GM23248 (cell line): Measurements from ENCODE around the gene ENTPD5. TPM values are rescaled to one million over a fixed set of nuclear protein-coding genes. Genes with fewer than 3 reads are reported as not detected.
"Not testable (repeated sequence)": the region's sequence is repeated elsewhere in the genome, so short reads cannot be mapped to it uniquely, and the experiment has no call there.

Source experiments
- DNase-seq: peaks from one replicate; pipeline ENCODE4 v3.0.0-alpha.2; 2015
- H2AFZ ChIP-seq: fragments of 200-600 bp; sonication (generic); 2 replicates; pipeline ENCODE4 v1.6.1; 2016; ENCODE audit warnings: antibody characterized with exemption
- H3F3A ChIP-seq: fragments of 200-600 bp; sonication (generic); 2 replicates; pipeline ENCODE4 v1.6.1; 2016; ENCODE audit warnings: mild to moderate bottlenecking, antibody characterized with exemption, mixed run types; ENCODE audit not compliant: insufficient read depth
- H3K27ac ChIP-seq: fragments of 200-600 bp; sonication (generic); 2 replicates; pipeline ENCODE4 v1.5.1; 2016; ENCODE audit warnings: mild to moderate bottlenecking
- H3K27me3 ChIP-seq: fragments of 200-600 bp; sonication (generic); replicated peaks from 2 replicates; pipeline ENCODE4 v1.6.1; 2016; ENCODE audit warnings: mild to moderate bottlenecking; ENCODE audit not compliant: insufficient read depth
- H3K36me3 ChIP-seq: fragments of 200-600 bp; sonication (generic); 2 replicates; pipeline ENCODE4 v1.6.1; 2016; ENCODE audit warnings: low read depth, mild to moderate bottlenecking
- H3K4me1 ChIP-seq: fragments of 200-600 bp; sonication (generic); 2 replicates; pipeline ENCODE4 v1.6.1; 2016; ENCODE audit warnings: mild to moderate bottlenecking; ENCODE audit not compliant: insufficient read depth
- H3K4me2 ChIP-seq: fragments of 200-600 bp; sonication (generic); one replicate; pipeline ENCODE4 v1.6.1; 2016; ENCODE audit warnings: mild to moderate bottlenecking; ENCODE audit not compliant: unreplicated experiment
- H3K4me3 ChIP-seq: fragments of 200-600 bp; sonication (generic); 2 replicates; pipeline ENCODE4 v1.5.1; 2016; ENCODE audit warnings: mild to moderate bottlenecking
- H3K79me2 ChIP-seq: fragments of 200-600 bp; sonication (generic); 2 replicates; pipeline ENCODE4 v1.6.1; 2016; ENCODE audit warnings: mild to moderate bottlenecking; ENCODE audit not compliant: insufficient read depth
- H3K9ac ChIP-seq: fragments of 200-600 bp; sonication (generic); 2 replicates; pipeline ENCODE4 v1.6.1; 2016; ENCODE audit warnings: mild to moderate bottlenecking
- H3K9me2 ChIP-seq: fragments of 200-600 bp; sonication (generic); 2 replicates; pipeline ENCODE4 v1.6.1; 2016; ENCODE audit warnings: mixed run types, mild to moderate bottlenecking, moderate library complexity; ENCODE audit not compliant: insufficient read depth
- H3K9me3 ChIP-seq: fragments of 200-600 bp; sonication (generic); one replicate; pipeline ENCODE4 v1.6.1; 2017; ENCODE audit warnings: low read depth
- H4K20me1 ChIP-seq: fragments of 200-600 bp; sonication (generic); 2 replicates; pipeline ENCODE4 v1.6.0; 2016; ENCODE audit not compliant: insufficient read depth
- EZH2 ChIP-seq: fragments of 200-600 bp; sonication (generic); IDR thresholded peaks from 2 replicates; pipeline ENCODE4 v1.6.1; 2018; ENCODE audit warnings: antibody characterized with exemption, mild to moderate bottlenecking; ENCODE audit not compliant: insufficient read depth, poor library complexity, severe bottlenecking
- EZH2phosphoT487 ChIP-seq: fragments of 200-600 bp; sonication (generic); IDR thresholded peaks from 2 replicates; pipeline ENCODE4 v1.6.1; 2018; ENCODE audit warnings: antibody characterized with exemption, moderate library complexity, mild to moderate bottlenecking, low read depth; ENCODE audit not compliant: insufficient read depth
- WGBS, 2 experiments: methylation state at CpG; one replicate each; pipeline ENCODE4 v1.1.6; 2015 to 2017; ENCODE audit warnings: low lambda C conversion rate in 2 of 2, low coverage in 1 of 2; ENCODE audit errors: missing lambda C conversion rate in 2 of 2; 5-methylcytosine and 5-hydroxymethylcytosine counted together
- in situ Hi-C: fragments of 300-500 bp; cut with MboI; formaldehyde crosslinking; loops from 2 replicates; pipeline ENCODE4 v1.15.0; 2020
- polyA plus RNA-seq: library from polyadenylated mRNA; unstranded; fragments of >200 nt; fragmentation: Nextera tagmentation; extraction: Ambion mirVana; gene quantifications from 2 replicates; pipeline ENCODE4 v1.2.1, GENCODE V29; 2016
- total RNA-seq: library from RNA; depleted of rRNA; stranded (reverse); fragments of >200 nt; shearing (Covaris generic); gene quantifications from 2 replicates; pipeline ENCODE4 v1.2.3, GENCODE V29; 2014

Gene ENTPD5
- total and polyA plus RNA-seq, 2 experiments from 2014 or later = 10.4 to 11.5 TPM

- DNase-seq = no peak
- no peaks in the 10 kb centered on the region for H4K20me1 ChIP-seq
- peaks cover 10% of the 10 kb centered on the region; the same call in 1 of the 2 replicates for H3K4me1 ChIP-seq
- no peak overlapping the region for H3K9ac ChIP-seq
- H3K27ac ChIP-seq = no peak overlapping the region
- in situ Hi-C loops = no loop called here
- no peaks in the 10 kb centered on the region for H3K27me3 ChIP-seq
- TF ChIP-seq EZH2phosphoT487 (no peak), EZH2 (no peak)
- peaks cover 32% of the 10 kb centered on the region for H3K79me2 ChIP-seq
- H2AFZ ChIP-seq = no peak overlapping the region
- no peak overlapping the region for H3K4me3 ChIP-seq
- peaks cover 12% of the 10 kb centered on the region for H3K36me3 ChIP-seq
- no peaks in the 10 kb centered on the region for H3K9me3 ChIP-seq
- H3K9me2 ChIP-seq = no peaks in the 10 kb centered on the region
- no peak overlapping the region for H3K4me2 ChIP-seq
- H3F3A ChIP-seq = peaks cover 5% of the 10 kb centered on the region
These were observed 3.1 kb downstream of the ENTPD5 start for GRCh38 chr14:74015963-74016362.

DNA sequence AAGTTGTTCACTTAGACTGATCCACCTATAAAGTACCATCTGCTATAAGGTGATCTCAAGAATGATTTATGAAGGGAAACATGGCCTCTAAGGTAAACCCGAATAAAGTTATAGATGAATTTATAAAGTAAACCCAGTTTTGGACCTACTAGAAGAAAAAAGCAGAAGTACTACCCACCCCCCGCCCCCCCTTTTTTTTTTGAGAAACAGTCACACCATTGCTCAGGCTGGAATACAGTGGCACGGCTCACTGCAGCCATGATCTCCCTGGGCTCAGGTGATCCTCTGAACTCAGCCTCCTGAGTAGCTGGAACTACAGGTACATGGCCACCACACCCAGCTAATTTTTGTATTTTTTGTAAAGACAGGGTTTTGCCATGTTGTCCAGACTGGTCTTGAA is 3.9 kb downstream of the ENTPD5 start:
- Histone ChIP-seq H3K9me3 (no peaks in the 10 kb centered on the region), H3K9ac (no peak overlapping the region), H3K4me1 (peaks cover 9% of the 10 kb centered on the region; the same call in 1 of the 2 replicates), H3K4me3 (no peak overlapping the region), H4K20me1 (no peaks in the 10 kb centered on the region), H3K36me3 (peaks cover 17% of the 10 kb centered on the region), H3K9me2 (no peaks in the 10 kb centered on the region), H3K4me2 (no peak overlapping the region), H3K79me2 (peaks cover 24% of the 10 kb centered on the region), H3F3A (peaks cover 5% of the 10 kb centered on the region), H3K27me3 (no peaks in the 10 kb centered on the region), H2AFZ (no peak overlapping the region), H3K27ac (no peak overlapping the region)
- TF ChIP-seq EZH2 (no peak), EZH2phosphoT487 (no peak)
- no peak for DNase-seq
- in situ Hi-C loops = no loop called here
- 75 to 82% methylated on average over 3 of the region's 3 CpGs for WGBS, 2 experiments

DNA sequence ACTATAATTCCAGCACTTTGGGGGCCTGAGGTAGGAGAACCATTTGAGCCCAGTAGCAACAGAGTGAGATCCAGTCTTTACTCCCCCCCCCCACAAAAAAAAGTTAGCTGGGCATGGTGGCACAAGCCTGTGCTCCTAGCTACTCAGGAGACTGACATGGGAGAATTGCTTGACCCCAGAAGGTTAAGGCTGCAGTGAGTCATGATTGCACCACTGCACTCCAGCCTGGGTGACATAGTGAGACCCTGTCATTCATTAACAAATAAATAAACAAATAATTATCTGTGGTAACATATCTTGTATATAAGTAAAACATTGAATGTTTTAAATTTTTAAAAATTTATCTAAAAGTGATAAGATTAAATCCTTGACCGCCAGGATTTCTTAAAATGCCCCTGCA is 4.8 kb downstream of the ENTPD5 start:
- Histone ChIP-seq H3K9ac (no peak overlapping the region), H3F3A (peaks cover 5% of the 10 kb centered on the region), H3K27ac (no peak overlapping the region), H3K79me2 (peaks cover 17% of the 10 kb centered on the region; the same call in 1 of the 2 replicates), H3K9me3 (no peaks in the 10 kb centered on the region), H3K36me3 (peaks cover 17% of the 10 kb centered on the region), H3K9me2 (no peaks in the 10 kb centered on the region), H4K20me1 (no peaks in the 10 kb centered on the region), H2AFZ (no peak overlapping the region), H3K4me2 (no peak overlapping the region), H3K27me3 (no peaks in the 10 kb centered on the region), H3K4me1 (peaks cover 4% of the 10 kb centered on the region; the same call in 1 of the 2 replicates), H3K4me3 (no peak overlapping the region)
- in situ Hi-C loops = no loop called here
- WGBS, 2 experiments = 100% methylated on average over 1 of the region's 1 CpG
- no peak for TF ChIP-seq EZH2
- no peak for TF ChIP-seq EZH2phosphoT487
- no peak for DNase-seq

DNA sequence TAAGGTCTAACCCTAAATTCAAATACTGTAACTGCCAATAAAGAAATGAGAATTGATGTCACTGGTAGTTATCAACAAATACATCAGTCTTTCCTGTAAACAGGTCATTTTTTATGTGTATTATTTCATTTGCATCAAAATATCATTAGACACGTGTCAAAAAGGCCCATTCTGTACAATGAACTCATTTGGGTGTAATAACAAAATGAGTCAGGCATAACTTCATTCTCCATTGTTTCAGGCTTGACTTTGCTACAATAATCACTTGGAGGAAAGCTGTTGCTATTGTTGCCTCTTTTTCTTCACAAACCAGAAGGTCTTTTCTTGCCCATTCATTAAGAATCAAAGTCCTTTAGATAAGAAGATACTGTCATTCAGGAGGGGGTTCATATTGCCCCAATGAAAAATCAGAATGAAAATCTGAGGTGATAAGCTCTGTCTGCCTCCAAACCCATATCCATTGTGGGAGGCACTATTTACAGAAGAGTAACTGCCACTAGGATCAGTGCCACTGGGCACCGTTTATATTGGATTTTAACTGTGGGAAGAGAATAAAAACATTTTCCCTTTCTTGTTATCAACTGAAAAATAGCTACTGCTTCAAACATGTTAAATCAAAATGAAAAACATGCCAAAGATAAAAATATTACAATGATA is 10.1 kb downstream of the ENTPD5 start:
- Histone ChIP-seq H3F3A (no peaks in the 10 kb centered on the region), H3K9me2 (no peaks in the 10 kb centered on the region), H3K79me2 (no peaks in the 10 kb centered on the region), H4K20me1 (no peaks in the 10 kb centered on the region), H2AFZ (no peak overlapping the region), H3K4me1 (no peaks in the 10 kb centered on the region), H3K9me3 (no peaks in the 10 kb centered on the region), H3K4me2 (no peak overlapping the region), H3K9ac (no peak overlapping the region), H3K27me3 (no peaks in the 10 kb centered on the region), H3K36me3 (peaks cover 16% of the 10 kb centered on the region), H3K4me3 (no peak overlapping the region), H3K27ac (no peak overlapping the region)
- in situ Hi-C loops = no loop called here
- WGBS, 2 experiments = 93 to 97% methylated on average over 2 of the region's 2 CpGs
- TF ChIP-seq EZH2phosphoT487 (no peak), EZH2 (no peak)
- no peak for DNase-seq

GRCh38 chr14:74005664-74006063 is 13.4 kb downstream of the ENTPD5 start:
- H3F3A ChIP-seq, H3K4me2 ChIP-seq, H3K27ac ChIP-seq, H3K9ac ChIP-seq, in situ Hi-C loops, H3K9me3 ChIP-seq, H3K4me1 ChIP-seq, H3K4me3 ChIP-seq, H3K27me3 ChIP-seq, DNase-seq, H3K9me2 ChIP-seq, H2AFZ ChIP-seq, H3K36me3 ChIP-seq, H3K79me2 ChIP-seq, H4K20me1 ChIP-seq: not testable (repeated sequence)
- WGBS, 2 experiments = 98 to 100% methylated on average over 3 of the region's 3 CpGs
